ENCODE results near the gene HOGA1.

DNA sequence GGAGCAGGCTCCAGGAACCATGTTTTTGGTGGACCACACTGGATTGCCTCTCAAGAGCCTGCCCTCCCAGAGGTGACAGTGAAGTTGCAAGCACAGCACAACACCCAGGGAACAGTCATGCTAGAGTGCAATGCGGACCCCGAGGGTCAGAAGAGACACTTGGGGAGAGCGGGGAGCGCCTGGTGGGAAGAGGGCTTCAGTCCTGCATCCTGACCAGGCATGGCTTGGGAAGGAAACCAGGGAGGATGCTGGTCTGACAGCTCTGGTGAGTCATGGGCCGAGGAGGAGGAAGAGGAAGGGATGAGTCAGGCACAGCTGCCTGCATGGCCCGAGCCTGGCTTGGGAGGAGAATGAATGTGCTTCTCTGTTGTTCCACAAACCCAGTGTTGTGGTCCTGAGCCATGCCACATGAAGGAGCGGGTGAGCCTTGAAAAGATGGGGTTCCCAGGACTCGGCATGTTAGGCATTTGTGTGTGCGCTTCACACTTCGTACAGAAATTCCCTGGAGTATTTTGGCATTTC is 41.1 kb upstream of the HOGA1 start:
- TF ChIP-seq JUND (IDR thresholded peaks at IDR 0.05) (peak; percentile 90 to 96), TAF1 (conservative IDR thresholded peaks at IDR 0.05) (no peak), YY1 (IDR thresholded peaks at IDR 0.05) (no peak), GABPA (IDR thresholded peaks at IDR 0.05 in 1 of 2, conservative IDR thresholded peaks at IDR 0.05 in 1 of 2) (no peak), NR2F2 (IDR thresholded peaks at IDR 0.05) (no peak), SP1 (IDR thresholded peaks at IDR 0.05) (no peak), RAD21 (IDR thresholded peaks at IDR 0.05) (no peak), FOXA1 (IDR thresholded peaks at IDR 0.05) (no peak)
- TF ChIP-seq, protein P1, sequence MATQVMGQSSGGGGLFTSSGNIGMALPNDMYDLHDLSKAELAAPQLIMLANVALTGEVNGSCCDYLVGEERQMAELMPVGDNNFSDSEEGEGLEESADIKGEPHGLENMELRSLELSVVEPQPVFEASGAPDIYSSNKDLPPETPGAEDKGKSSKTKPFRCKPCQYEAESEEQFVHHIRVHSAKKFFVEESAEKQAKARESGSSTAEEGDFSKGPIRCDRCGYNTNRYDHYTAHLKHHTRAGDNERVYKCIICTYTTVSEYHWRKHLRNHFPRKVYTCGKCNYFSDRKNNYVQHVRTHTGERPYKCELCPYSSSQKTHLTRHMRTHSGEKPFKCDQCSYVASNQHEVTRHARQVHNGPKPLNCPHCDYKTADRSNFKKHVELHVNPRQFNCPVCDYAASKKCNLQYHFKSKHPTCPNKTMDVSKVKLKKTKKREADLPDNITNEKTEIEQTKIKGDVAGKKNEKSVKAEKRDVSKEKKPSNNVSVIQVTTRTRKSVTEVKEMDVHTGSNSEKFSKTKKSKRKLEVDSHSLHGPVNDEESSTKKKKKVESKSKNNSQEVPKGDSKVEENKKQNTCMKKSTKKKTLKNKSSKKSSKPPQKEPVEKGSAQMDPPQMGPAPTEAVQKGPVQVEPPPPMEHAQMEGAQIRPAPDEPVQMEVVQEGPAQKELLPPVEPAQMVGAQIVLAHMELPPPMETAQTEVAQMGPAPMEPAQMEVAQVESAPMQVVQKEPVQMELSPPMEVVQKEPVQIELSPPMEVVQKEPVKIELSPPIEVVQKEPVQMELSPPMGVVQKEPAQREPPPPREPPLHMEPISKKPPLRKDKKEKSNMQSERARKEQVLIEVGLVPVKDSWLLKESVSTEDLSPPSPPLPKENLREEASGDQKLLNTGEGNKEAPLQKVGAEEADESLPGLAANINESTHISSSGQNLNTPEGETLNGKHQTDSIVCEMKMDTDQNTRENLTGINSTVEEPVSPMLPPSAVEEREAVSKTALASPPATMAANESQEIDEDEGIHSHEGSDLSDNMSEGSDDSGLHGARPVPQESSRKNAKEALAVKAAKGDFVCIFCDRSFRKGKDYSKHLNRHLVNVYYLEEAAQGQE (IDR thresholded peaks at IDR 0.05): no peak
- TF ChIP-seq, protein P2, sequence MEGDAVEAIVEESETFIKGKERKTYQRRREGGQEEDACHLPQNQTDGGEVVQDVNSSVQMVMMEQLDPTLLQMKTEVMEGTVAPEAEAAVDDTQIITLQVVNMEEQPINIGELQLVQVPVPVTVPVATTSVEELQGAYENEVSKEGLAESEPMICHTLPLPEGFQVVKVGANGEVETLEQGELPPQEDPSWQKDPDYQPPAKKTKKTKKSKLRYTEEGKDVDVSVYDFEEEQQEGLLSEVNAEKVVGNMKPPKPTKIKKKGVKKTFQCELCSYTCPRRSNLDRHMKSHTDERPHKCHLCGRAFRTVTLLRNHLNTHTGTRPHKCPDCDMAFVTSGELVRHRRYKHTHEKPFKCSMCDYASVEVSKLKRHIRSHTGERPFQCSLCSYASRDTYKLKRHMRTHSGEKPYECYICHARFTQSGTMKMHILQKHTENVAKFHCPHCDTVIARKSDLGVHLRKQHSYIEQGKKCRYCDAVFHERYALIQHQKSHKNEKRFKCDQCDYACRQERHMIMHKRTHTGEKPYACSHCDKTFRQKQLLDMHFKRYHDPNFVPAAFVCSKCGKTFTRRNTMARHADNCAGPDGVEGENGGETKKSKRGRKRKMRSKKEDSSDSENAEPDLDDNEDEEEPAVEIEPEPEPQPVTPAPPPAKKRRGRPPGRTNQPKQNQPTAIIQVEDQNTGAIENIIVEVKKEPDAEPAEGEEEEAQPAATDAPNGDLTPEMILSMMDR (IDR thresholded peaks at IDR 0.05; ENCODE audit: low read depth, low read length, missing input control): no peak
- TF ChIP-seq, protein P3, sequence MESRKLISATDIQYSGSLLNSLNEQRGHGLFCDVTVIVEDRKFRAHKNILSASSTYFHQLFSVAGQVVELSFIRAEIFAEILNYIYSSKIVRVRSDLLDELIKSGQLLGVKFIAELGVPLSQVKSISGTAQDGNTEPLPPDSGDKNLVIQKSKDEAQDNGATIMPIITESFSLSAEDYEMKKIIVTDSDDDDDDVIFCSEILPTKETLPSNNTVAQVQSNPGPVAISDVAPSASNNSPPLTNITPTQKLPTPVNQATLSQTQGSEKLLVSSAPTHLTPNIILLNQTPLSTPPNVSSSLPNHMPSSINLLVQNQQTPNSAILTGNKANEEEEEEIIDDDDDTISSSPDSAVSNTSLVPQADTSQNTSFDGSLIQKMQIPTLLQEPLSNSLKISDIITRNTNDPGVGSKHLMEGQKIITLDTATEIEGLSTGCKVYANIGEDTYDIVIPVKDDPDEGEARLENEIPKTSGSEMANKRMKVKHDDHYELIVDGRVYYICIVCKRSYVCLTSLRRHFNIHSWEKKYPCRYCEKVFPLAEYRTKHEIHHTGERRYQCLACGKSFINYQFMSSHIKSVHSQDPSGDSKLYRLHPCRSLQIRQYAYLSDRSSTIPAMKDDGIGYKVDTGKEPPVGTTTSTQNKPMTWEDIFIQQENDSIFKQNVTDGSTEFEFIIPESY (IDR thresholded peaks at IDR 0.05): no peak
- TF ChIP-seq, protein P4, sequence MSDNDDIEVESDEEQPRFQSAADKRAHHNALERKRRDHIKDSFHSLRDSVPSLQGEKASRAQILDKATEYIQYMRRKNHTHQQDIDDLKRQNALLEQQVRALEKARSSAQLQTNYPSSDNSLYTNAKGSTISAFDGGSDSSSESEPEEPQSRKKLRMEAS (IDR thresholded peaks at IDR 0.05): no peak
- TF ChIP-seq, protein P5, sequence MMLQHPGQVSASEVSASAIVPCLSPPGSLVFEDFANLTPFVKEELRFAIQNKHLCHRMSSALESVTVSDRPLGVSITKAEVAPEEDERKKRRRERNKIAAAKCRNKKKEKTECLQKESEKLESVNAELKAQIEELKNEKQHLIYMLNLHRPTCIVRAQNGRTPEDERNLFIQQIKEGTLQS (IDR thresholded peaks at IDR 0.05): no peak

Data from liver (tissue), 3 donors.